ENCODE results near the gene PPFIA3.

GRCh38 chr19:49129238-49129583 lies 9.9 kb downstream of the PPFIA3 start:
- TF ChIP-seq SAP30 (IDR thresholded peaks at IDR 0.05; ENCODE audit: insufficient read depth, insufficient replicate concordance, low read length) (no peak), HDAC6 (IDR thresholded peaks at IDR 0.05; ENCODE audit: low read depth, low read length) (no peak), POLR2A (IDR thresholded peaks at IDR 0.05; ENCODE audit: control extremely low read depth in 1 of 2, low read depth in 2 of 2, low read length in 2 of 2) (no peak), USF2 (IDR thresholded peaks at IDR 0.05; ENCODE audit: low read length) (no peak), EZH2 (IDR thresholded peaks at IDR 0.05; ENCODE audit: low read depth, low read length, severe bottlenecking) (no peak), CTCF (IDR thresholded peaks at IDR 0.05; ENCODE audit: control extremely low read depth in 1 of 3, insufficient read depth in 1 of 3, low read depth in 1 of 3, low read length in 3 of 3) (no peak), RFX5 (IDR thresholded peaks at IDR 0.05; ENCODE audit: borderline replicate concordance, low read depth, low read length) (no peak), CREB1 (IDR thresholded peaks at IDR 0.05) (no peak), CBX8 (IDR thresholded peaks at IDR 0.05; ENCODE audit: borderline replicate concordance, low read depth, low read length) (no peak), ATF3 (IDR thresholded peaks at IDR 0.05; ENCODE audit: insufficient read depth, low read depth, low read length) (no peak)

Measured in H1 (cell line).